ENCODE results near the gene EYS.

GRCh38 chr6:65398851-65399250 lies 308.2 kb downstream of the EYS start:
- TF ChIP-seq GATA3 (IDR thresholded peaks at IDR 0.05; ENCODE audit: low read depth, low read length): no peak
- TF ChIP-seq GATA2 (IDR thresholded peaks at IDR 0.05; ENCODE audit: low read depth, low read length): no peak

All from SH-SY5Y (cell line).